ENCODE data around the gene ZFAND3. TPM values are rescaled to one million over a fixed set of nuclear protein-coding genes. Genes with fewer than 3 reads are reported as not detected.

Gene ZFAND3
- total and polyA plus RNA-seq, 2 of the 4 experiments (the other 2 are of a cell fraction), result 10.9 to 26.7 TPM

GRCh38 chr6:38085031-38085430, 265.5 kb downstream of the ZFAND3 start:
- no peak for TF ChIP-seq NFE2L2 (IDR thresholded peaks at IDR 0.05; ENCODE audit: low read depth, low read length)
- no peak for TF ChIP-seq CHD1 (IDR thresholded peaks at IDR 0.05; ENCODE audit: low read depth, low read length)
- no peak for TF ChIP-seq CEBPB (IDR thresholded peaks at IDR 0.05; ENCODE audit: low read depth, low read length)
- no peak for TF ChIP-seq ELK1 (IDR thresholded peaks at IDR 0.05; ENCODE audit: borderline replicate concordance, low read depth, low read length)
- TF ChIP-seq BHLHE40 (IDR thresholded peaks at IDR 0.05; ENCODE audit: low read depth, low read length), result no peak
- no peak for TF ChIP-seq MAZ (IDR thresholded peaks at IDR 0.05; ENCODE audit: borderline replicate concordance, low read depth, low read length)
- no peak for TF ChIP-seq USF2 (IDR thresholded peaks at IDR 0.05; ENCODE audit: low read depth, low read length)
- no peak overlapping the region for H3K4me3 ChIP-seq (ENCODE audit: insufficient read depth, low read depth, low read length)
- H3K4me1 ChIP-seq (ENCODE audit: control insufficient read depth, insufficient read depth, low read length), result peaks cover 3% of the 10 kb centered on the region
- in situ Hi-C loops (cut with MboI; ENCODE audit: low sequenced_read_pairs), result no loop called here
- no peak overlapping the region for H4K8ac ChIP-seq (ENCODE audit: low read depth in 2 of 2, low read length in 2 of 2)
- no peak overlapping the region for H2BK15ac ChIP-seq (ENCODE audit: low read depth, low read length)
- no peak overlapping the region for H4K91ac ChIP-seq (ENCODE audit: insufficient read depth, low read depth, low read length)
- peaks cover 17% of the 10 kb centered on the region for H3K9me1 ChIP-seq (ENCODE audit: insufficient read depth, low read length)
- no peak overlapping the region for H2AK5ac ChIP-seq (ENCODE audit: low read depth, low read length)
- ATAC-seq (ENCODE audit: low read depth) (no peak), DNase-seq (no peak)
- no peak overlapping the region for H2BK20ac ChIP-seq (ENCODE audit: low read depth, low read length)
- no peak overlapping the region for H2AK9ac ChIP-seq (replicated peaks; ENCODE audit: low read depth, low read length, poor library complexity)
- no peak overlapping the region for H2AFZ ChIP-seq (replicated peaks; ENCODE audit: low read length, poor library complexity)
- BruUV-seq (replicated peaks), result no TSS peak
- POLR2A ChIA-PET (ENCODE audit: unreplicated experiment), result no interaction called here
- no peak overlapping the region for H3K4ac ChIP-seq (ENCODE audit: low read depth, low read length)
- H4K20me1 ChIP-seq (ENCODE audit: insufficient read depth, low read length), result peaks cover 22% of the 10 kb centered on the region; the same call in 1 of the 2 replicates
- CTCF ChIA-PET, result interaction anchor here (0.6 kb wide), 1 partner anchor 365 kb away, joined by 4 read pairs; no protein-coding TSS in a partner anchor
- no peak overlapping the region for H3K4me2 ChIP-seq (ENCODE audit: low read depth, low read length)
- H3K18ac ChIP-seq (ENCODE audit: low read depth, low read length), result no peak overlapping the region
- H2BK120ac ChIP-seq (ENCODE audit: low read depth, low read length), result no peak overlapping the region
- H3K79me1 ChIP-seq (ENCODE audit: low read depth in 1 of 2, low read length in 2 of 2), result peaks cover 37 to 62% of the 10 kb centered on the region in 2 experiments
- H3K9me3 ChIP-seq (ENCODE audit: control insufficient read depth, insufficient read depth, low read length), result no peaks in the 10 kb centered on the region
- H3K36me3 ChIP-seq (ENCODE audit: control insufficient read depth, insufficient read depth, low read length), result peaks cover 5% of the 10 kb centered on the region
- H3K27me3 ChIP-seq (ENCODE audit: control insufficient read depth, insufficient read depth, low read length), result no peaks in the 10 kb centered on the region
- H3K9ac ChIP-seq (ENCODE audit: low read depth, low read length), result no peak overlapping the region
- intact Hi-C loops (cut with micrococcal nuclease), result no loop called here
- no peak overlapping the region for H3K27ac ChIP-seq (ENCODE audit: insufficient read depth, low read length)
- no peak overlapping the region for H3K23ac ChIP-seq (ENCODE audit: low read depth, low read length)
- dilution Hi-C loops (cut with HindIII; ENCODE audit: low sequenced_read_pairs, unreplicated experiment), result no loop called here
- no peak overlapping the region for H2BK5ac ChIP-seq (ENCODE audit: low read depth, low read length, poor library complexity, severe bottlenecking)
- no peak overlapping the region for H3K56ac ChIP-seq (ENCODE audit: extremely low read depth, insufficient read depth, low read length)
- no peak overlapping the region for H3K14ac ChIP-seq (replicated peaks; ENCODE audit: low read depth, low read length)
- H4K5ac ChIP-seq (ENCODE audit: low read depth, low read length), result no peak overlapping the region

Data from IMR-90 (cell line).